ENCODE measurements around the gene CSN2. TPM values are rescaled to one million over a fixed set of nuclear protein-coding genes. Genes with fewer than 3 reads are reported as not detected.

CSN2 gene
- total RNA-seq, 1 experiment from 2014 or later = not detected

- DNase-seq (ENCODE audit: extremely low read depth, low read depth) = no peak
Observed at GRCh38 chr4:69909195-69909594, 56.3 kb downstream of the CSN2 start.

- DNase-seq (ENCODE audit: extremely low read depth, low read depth) = no peak
Observed at GRCh38 chr4:69907151-69907550, 58.4 kb downstream of the CSN2 start.

Other genes with a start within 250 kb of the CSN2 start
- gene SULT1B1, start 205.1 kb downstream of the CSN2 start, total RNA-seq (2014; rRNA removed; shearing (Covaris generic)) = under 0.01 TPM in 1 of 2 replicates, not detected in the other
- gene SULT1E1, start 105.6 kb downstream of the CSN2 start, total RNA-seq (2014; rRNA removed; shearing (Covaris generic)) = not detected in 2 replicates
- gene CSN1S1, start 34.7 kb downstream of the CSN2 start, total RNA-seq (2014; rRNA removed; shearing (Covaris generic)) = not detected in 2 replicates
- not detected in 2 replicates for gene STATH, start 30.2 kb upstream of the CSN2 start, total RNA-seq (2014; rRNA removed; shearing (Covaris generic))
- gene HTN3, start 62.7 kb upstream of the CSN2 start, total RNA-seq (2014; rRNA removed; shearing (Covaris generic)) = not detected in 2 replicates
- not detected in 2 replicates for gene HTN1, start 84.7 kb upstream of the CSN2 start, total RNA-seq (2014; rRNA removed; shearing (Covaris generic))
- gene PRR27, start 188.5 kb upstream of the CSN2 start, total RNA-seq (2014; rRNA removed; shearing (Covaris generic)) = not detected in 2 replicates
- gene ODAM, start 230.0 kb upstream of the CSN2 start, total RNA-seq (2014; rRNA removed; shearing (Covaris generic)) = not detected in 2 replicates